Measurements from ENCODE around the gene ACVR1C.

Gene ACVR1C

DNA sequence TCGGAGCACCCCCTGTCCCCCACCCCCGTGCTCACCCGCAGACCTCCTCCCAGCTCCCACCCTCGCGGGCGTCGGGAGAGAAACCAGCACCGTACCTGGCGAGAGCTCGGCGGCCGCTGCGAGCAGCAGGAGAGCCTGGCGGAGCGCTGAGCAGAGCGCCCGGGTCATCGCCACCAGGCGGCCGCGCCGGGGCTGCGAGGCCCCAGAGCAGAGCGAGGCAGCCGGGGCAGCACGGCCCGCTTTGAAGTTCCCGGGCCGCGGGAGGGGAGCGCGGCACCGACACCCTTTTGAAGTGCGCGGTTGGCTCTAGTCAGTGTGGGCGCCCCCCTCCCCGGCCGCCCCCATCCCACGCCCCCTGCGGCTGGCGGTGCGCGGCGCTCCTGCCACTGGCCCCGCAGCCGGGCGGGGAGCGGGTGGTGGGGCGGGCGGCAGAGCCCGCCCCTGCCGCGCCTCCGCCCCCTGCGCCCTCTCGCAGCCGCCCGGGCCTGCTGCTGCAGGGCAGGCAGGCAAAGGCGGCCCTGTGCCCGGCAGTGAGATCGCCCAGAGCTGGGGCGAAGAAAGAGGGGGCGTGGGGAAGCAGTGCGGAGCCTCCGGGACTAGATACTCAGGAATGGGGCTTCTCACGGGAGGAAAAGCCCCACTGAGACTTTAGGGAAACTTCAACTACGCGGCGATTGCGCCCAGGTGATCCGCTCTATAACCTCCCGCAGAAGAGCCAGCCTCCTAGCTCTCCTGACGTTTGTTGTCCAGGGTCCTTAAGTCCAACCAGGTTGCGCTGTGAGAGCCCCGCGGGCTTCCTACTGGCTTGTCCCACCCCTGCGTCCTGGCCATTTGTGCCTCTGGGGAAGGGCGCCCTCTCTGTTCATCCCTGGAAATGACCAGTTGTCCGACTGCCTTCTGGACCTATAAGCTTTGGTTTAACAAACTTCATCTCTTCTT is at the start of gene ACVR1C:
Gene ACVR1C, minus strand, starts transcription at position 388 of the 939 bp plus-strand sequence. Its CDS starts 220 bp downstream, at position 168.
- Histone ChIP-seq H3F3A (ENCODE audit: insufficient read depth, low read length) (peaks cover 18% of the 10 kb centered on the region; the same call in 1 of the 2 replicates), H3K9ac (ENCODE audit: low read length) (peak within 1 kb of the TSS; percentile 70), H3K4me3 (ENCODE audit: low read length) (peak within 1 kb of the TSS; percentile 90), H3K4me2 (ENCODE audit: low read depth, low read length) (peak within 1 kb of the TSS; percentile 89), H4K20me1 (ENCODE audit: insufficient read depth, low read length) (no peaks in the 10 kb centered on the region), H3K79me2 (ENCODE audit: low read length) (peaks cover 6% of the 10 kb centered on the region; the same call in 1 of the 2 replicates), H3K27me3 (replicated peaks; ENCODE audit: insufficient read depth, low read length) (no peaks in the 10 kb centered on the region), H3K9me3 (replicated peaks; ENCODE audit: insufficient read depth, low read length) (no peaks in the 10 kb centered on the region), H2AFZ (ENCODE audit: low read length) (peak within 1 kb of the TSS; percentile 94), H3K27ac (ENCODE audit: low read length) (peak within 1 kb of the TSS; percentile 63; the same call in 1 of the 2 replicates), H3K9me2 (replicated peaks; ENCODE audit: insufficient read depth, low read length) (no peaks in the 10 kb centered on the region), H3K36me3 (replicated peaks; ENCODE audit: insufficient read depth, low read length) (no peaks in the 10 kb centered on the region), H3K4me1 (ENCODE audit: low read length) (peaks cover 21% of the 10 kb centered on the region)
- peak; percentile 84 for DNase-seq
- TF ChIP-seq, protein P1, sequence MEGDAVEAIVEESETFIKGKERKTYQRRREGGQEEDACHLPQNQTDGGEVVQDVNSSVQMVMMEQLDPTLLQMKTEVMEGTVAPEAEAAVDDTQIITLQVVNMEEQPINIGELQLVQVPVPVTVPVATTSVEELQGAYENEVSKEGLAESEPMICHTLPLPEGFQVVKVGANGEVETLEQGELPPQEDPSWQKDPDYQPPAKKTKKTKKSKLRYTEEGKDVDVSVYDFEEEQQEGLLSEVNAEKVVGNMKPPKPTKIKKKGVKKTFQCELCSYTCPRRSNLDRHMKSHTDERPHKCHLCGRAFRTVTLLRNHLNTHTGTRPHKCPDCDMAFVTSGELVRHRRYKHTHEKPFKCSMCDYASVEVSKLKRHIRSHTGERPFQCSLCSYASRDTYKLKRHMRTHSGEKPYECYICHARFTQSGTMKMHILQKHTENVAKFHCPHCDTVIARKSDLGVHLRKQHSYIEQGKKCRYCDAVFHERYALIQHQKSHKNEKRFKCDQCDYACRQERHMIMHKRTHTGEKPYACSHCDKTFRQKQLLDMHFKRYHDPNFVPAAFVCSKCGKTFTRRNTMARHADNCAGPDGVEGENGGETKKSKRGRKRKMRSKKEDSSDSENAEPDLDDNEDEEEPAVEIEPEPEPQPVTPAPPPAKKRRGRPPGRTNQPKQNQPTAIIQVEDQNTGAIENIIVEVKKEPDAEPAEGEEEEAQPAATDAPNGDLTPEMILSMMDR (IDR thresholded peaks at IDR 0.05; ENCODE audit: low read length), result peak; percentile 88
- TF ChIP-seq EZH2 (optimal IDR thresholded peaks at IDR 0.05; ENCODE audit: low read depth, low read length), result no peak

DNA sequence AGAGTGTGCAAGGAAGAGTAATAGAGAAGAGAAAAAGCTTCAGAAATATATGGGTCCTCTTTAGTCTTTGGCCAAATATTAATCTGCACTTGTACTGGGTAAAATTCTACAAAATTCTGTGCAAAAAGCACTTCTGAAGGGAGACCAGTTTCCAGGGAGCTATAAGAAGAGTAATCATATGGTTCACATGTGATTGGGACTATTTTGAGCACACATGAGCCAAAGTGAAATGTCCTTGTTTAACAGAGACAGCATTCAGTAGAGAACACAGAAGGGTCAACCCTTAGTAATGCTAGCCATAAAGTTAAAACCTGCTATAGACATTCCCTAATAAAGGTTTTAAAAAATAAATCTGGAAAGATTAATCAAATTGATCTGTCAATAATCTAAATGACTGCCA is 49.3 kb upstream of the ACVR1C start:
- no peaks in the 10 kb centered on the region for H3K36me3 ChIP-seq (replicated peaks; ENCODE audit: insufficient read depth, low read length)
- no peak overlapping the region for H3K27ac ChIP-seq (ENCODE audit: low read length)
- H3K9me3 ChIP-seq (replicated peaks; ENCODE audit: insufficient read depth, low read length), result no peaks in the 10 kb centered on the region

DNA sequence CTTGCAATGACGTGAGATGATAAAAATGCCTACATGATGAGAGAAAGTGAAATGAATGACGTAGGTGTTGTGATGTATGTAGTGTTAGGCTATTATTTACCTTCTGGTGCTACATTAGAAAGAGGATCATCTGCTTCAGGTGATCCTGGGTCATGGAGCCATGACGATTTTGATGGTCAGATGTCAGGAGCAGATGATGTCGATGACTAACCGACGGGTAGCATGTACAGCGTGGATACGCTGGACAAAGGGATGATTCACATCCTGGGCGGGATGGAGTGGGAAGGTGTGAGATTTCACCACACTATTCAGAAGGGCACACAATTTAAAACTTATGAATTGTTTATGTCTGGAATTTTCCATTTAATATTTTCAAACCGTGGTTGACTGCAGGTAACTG is 43.5 kb upstream of the ACVR1C start:
- no peaks in the 10 kb centered on the region for H3K27me3 ChIP-seq (replicated peaks; ENCODE audit: insufficient read depth, low read length)
- H3K36me3 ChIP-seq (replicated peaks; ENCODE audit: insufficient read depth, low read length), result no peaks in the 10 kb centered on the region
- no peaks in the 10 kb centered on the region for H3K4me1 ChIP-seq (ENCODE audit: low read length)
- H3K79me2 ChIP-seq (ENCODE audit: low read length), result no peaks in the 10 kb centered on the region
- DNase-seq, result no peak
- no peak overlapping the region for H3K4me2 ChIP-seq (ENCODE audit: low read depth, low read length)
- no peak overlapping the region for H3K9ac ChIP-seq (ENCODE audit: low read length)
- H4K20me1 ChIP-seq (ENCODE audit: insufficient read depth, low read length), result no peaks in the 10 kb centered on the region
- TF ChIP-seq, protein P1 (IDR thresholded peaks at IDR 0.05; ENCODE audit: low read length), result no peak
- TF ChIP-seq EZH2phosphoT487 (IDR thresholded peaks at IDR 0.05; ENCODE audit: low read length) (no peak), EZH2 (optimal IDR thresholded peaks at IDR 0.05; ENCODE audit: low read depth, low read length) (no peak)
- H3K27ac ChIP-seq (ENCODE audit: low read length), result no peak overlapping the region
- H3F3A ChIP-seq (ENCODE audit: insufficient read depth, low read length), result no peaks in the 10 kb centered on the region
- no peaks in the 10 kb centered on the region; the same call in 1 of the 2 replicates for H3K9me2 ChIP-seq (replicated peaks; ENCODE audit: insufficient read depth, low read length)
- no peaks in the 10 kb centered on the region for H3K9me3 ChIP-seq (replicated peaks; ENCODE audit: insufficient read depth, low read length)
- H3K4me3 ChIP-seq (ENCODE audit: low read length), result no peak overlapping the region
- no peak overlapping the region for H2AFZ ChIP-seq (ENCODE audit: low read length)

More for the DNA sequence above, 49.3 kb upstream of the ACVR1C start:
- Histone ChIP-seq H3F3A (ENCODE audit: insufficient read depth, low read length) (no peaks in the 10 kb centered on the region), H3K4me3 (ENCODE audit: low read length) (no peak overlapping the region), H3K27me3 (replicated peaks; ENCODE audit: insufficient read depth, low read length) (no peaks in the 10 kb centered on the region), H3K9me2 (replicated peaks; ENCODE audit: insufficient read depth, low read length) (no peaks in the 10 kb centered on the region; the same call in 1 of the 2 replicates), H3K9ac (ENCODE audit: low read length) (no peak overlapping the region), H3K4me2 (ENCODE audit: low read depth, low read length) (no peak overlapping the region), H4K20me1 (ENCODE audit: insufficient read depth, low read length) (no peaks in the 10 kb centered on the region), H3K79me2 (ENCODE audit: low read length) (no peaks in the 10 kb centered on the region), H2AFZ (ENCODE audit: low read length) (no peak overlapping the region), H3K4me1 (ENCODE audit: low read length) (no peaks in the 10 kb centered on the region)
- DNase-seq, result no peak
- TF ChIP-seq, protein P1 (IDR thresholded peaks at IDR 0.05; ENCODE audit: low read length), result no peak
- TF ChIP-seq EZH2 (optimal IDR thresholded peaks at IDR 0.05; ENCODE audit: low read depth, low read length), result no peak
- TF ChIP-seq EZH2phosphoT487 (IDR thresholded peaks at IDR 0.05; ENCODE audit: low read length), result no peak
